ENCODE measurements around the gene HIVEP2. TPM values are rescaled to one million over a fixed set of nuclear protein-coding genes. Genes with fewer than 3 reads are reported as not detected.

The HIVEP2 gene
- total RNA-seq, 1 experiment from 2014 or later: 10.3 TPM

DNA sequence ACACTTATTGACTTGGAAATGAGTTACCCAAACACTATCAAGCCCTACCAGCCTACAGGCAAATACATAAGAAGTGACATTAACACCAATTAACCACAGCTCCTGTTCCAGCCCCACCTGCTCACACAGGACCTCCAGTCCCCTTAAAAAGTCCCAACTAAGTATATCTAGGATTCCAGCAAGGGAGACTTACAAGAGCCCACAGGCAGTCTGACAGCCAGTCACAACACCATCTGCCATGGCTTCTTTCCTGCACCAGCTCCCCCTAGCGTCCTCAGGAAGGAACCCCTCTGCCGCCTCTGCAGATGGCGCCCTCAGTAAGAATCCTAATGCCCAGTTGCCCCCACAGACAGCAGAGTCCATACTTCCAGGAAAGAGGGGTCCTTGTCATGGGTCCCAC lies 122.1 kb downstream of the HIVEP2 start:
- H3K27me3 ChIP-seq (ENCODE audit: control insufficient read depth, insufficient read depth, low read length): no peaks in the 10 kb centered on the region
- H3K4me1 ChIP-seq (ENCODE audit: control insufficient read depth, insufficient read depth, low read length): peaks cover 15% of the 10 kb centered on the region
- H3K9me3 ChIP-seq (ENCODE audit: control insufficient read depth, insufficient read depth, low read depth, low read length): no peaks in the 10 kb centered on the region
- no peak overlapping the region for H3K4me3 ChIP-seq (ENCODE audit: low read depth in 2 of 2, low read length in 2 of 2)
- BruUV-seq (replicated peaks): no TSS peak
- ChIA-PET POLR2A (no interaction called here), CTCF (no interaction called here)
- intact Hi-C loops (cut with micrococcal nuclease; ENCODE audit: unreplicated experiment) (no loop called here), in situ Hi-C loops (cut with HindIII; ENCODE audit: low pct_unique_long_range_greater_than_20kb, low sequenced_read_pairs) (no loop called here)
- no peak overlapping the region for H3K27ac ChIP-seq (ENCODE audit: low read length)
- H3K36me3 ChIP-seq (ENCODE audit: control insufficient read depth, insufficient read depth, low read length): no peaks in the 10 kb centered on the region
- DNase-seq (ENCODE audit: low read depth, low spot score) (no peak), ATAC-seq (no peak; the same call in 1 of the 2 replicates)
- no peak for TF ChIP-seq REST (IDR thresholded peaks at IDR 0.05; ENCODE audit: insufficient read depth in 1 of 2, low read depth in 2 of 2, low read length in 1 of 2)
- TF ChIP-seq, protein P1, sequence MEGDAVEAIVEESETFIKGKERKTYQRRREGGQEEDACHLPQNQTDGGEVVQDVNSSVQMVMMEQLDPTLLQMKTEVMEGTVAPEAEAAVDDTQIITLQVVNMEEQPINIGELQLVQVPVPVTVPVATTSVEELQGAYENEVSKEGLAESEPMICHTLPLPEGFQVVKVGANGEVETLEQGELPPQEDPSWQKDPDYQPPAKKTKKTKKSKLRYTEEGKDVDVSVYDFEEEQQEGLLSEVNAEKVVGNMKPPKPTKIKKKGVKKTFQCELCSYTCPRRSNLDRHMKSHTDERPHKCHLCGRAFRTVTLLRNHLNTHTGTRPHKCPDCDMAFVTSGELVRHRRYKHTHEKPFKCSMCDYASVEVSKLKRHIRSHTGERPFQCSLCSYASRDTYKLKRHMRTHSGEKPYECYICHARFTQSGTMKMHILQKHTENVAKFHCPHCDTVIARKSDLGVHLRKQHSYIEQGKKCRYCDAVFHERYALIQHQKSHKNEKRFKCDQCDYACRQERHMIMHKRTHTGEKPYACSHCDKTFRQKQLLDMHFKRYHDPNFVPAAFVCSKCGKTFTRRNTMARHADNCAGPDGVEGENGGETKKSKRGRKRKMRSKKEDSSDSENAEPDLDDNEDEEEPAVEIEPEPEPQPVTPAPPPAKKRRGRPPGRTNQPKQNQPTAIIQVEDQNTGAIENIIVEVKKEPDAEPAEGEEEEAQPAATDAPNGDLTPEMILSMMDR (IDR thresholded peaks at IDR 0.05): peak; percentile 78

GRCh38 chr6:142822383-142822782 lies 122.6 kb downstream of the HIVEP2 start:
- Histone ChIP-seq H3K27me3 (ENCODE audit: control insufficient read depth, insufficient read depth, low read length) (no peaks in the 10 kb centered on the region), H3K4me3 (ENCODE audit: low read depth in 2 of 2, low read length in 2 of 2) (no peak overlapping the region), H3K36me3 (ENCODE audit: control insufficient read depth, insufficient read depth, low read length) (no peaks in the 10 kb centered on the region), H3K27ac (ENCODE audit: low read length) (no peak overlapping the region), H3K9me3 (ENCODE audit: control insufficient read depth, insufficient read depth, low read depth, low read length) (no peaks in the 10 kb centered on the region), H3K4me1 (ENCODE audit: control insufficient read depth, insufficient read depth, low read length) (peaks cover 15% of the 10 kb centered on the region)
- CTCF ChIA-PET: no interaction called here
- intact Hi-C loops (cut with micrococcal nuclease; ENCODE audit: unreplicated experiment) (no loop called here), in situ Hi-C loops (cut with HindIII; ENCODE audit: low pct_unique_long_range_greater_than_20kb, low sequenced_read_pairs) (no loop called here)
- POLR2A ChIA-PET: no interaction called here
- ATAC-seq: no peak
- no TSS peak for BruUV-seq (replicated peaks)
- TF ChIP-seq SIN3A (IDR thresholded peaks at IDR 0.05; ENCODE audit: borderline replicate concordance, insufficient read depth, low read depth, low read length) (no peak), TCF7L2 (IDR thresholded peaks at IDR 0.05; ENCODE audit: low read depth, low read length) (no peak)
- DNase-seq (ENCODE audit: low read depth, low spot score): no peak

DNA sequence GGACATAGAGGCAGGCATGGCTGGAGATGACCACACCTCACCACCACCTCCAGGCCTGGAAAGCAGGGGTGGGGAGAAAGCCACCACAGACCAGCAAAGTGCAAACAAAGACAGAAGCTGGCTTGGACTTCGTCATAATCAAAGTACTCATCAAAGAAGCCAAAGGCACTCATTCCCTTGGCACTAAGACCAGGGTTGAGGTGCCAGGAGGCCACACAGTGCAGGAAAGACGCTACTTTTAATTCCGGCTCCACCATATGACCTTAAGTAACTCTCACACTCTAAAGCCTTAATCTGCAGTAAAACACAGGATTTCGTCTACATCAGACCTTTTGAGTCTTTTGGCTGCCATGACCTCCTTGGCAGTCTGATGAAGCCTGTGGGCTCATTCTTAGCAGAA lies 123.1 kb downstream of the HIVEP2 start:
- ATAC-seq: no peak
- no peak overlapping the region for H3K4me3 ChIP-seq (ENCODE audit: low read depth in 2 of 2, low read length in 2 of 2)
- H3K4me1 ChIP-seq (ENCODE audit: control insufficient read depth, insufficient read depth, low read length): peaks cover 15% of the 10 kb centered on the region
- DNase-seq (ENCODE audit: low read depth, low spot score): no peak
- ChIA-PET CTCF (no interaction called here), POLR2A (no interaction called here)
- H3K27ac ChIP-seq (ENCODE audit: low read length): no peak overlapping the region
- intact Hi-C loops (cut with micrococcal nuclease; ENCODE audit: unreplicated experiment) (no loop called here), in situ Hi-C loops (cut with HindIII; ENCODE audit: low pct_unique_long_range_greater_than_20kb, low sequenced_read_pairs) (no loop called here)
- H3K36me3 ChIP-seq (ENCODE audit: control insufficient read depth, insufficient read depth, low read length): no peaks in the 10 kb centered on the region
- no peak for TF ChIP-seq REST (IDR thresholded peaks at IDR 0.05; ENCODE audit: insufficient read depth in 1 of 2, low read depth in 2 of 2, low read length in 1 of 2)
- TF ChIP-seq, protein P1 (IDR thresholded peaks at IDR 0.05): no peak
- no peak for TF ChIP-seq POLR2AphosphoS5 (IDR thresholded peaks at IDR 0.05; ENCODE audit: low read depth, low read length)
- no peak for TF ChIP-seq TCF7L2 (IDR thresholded peaks at IDR 0.05; ENCODE audit: low read depth, low read length)
- TF ChIP-seq SIN3A (IDR thresholded peaks at IDR 0.05; ENCODE audit: borderline replicate concordance, insufficient read depth, low read depth, low read length): no peak
- H3K9me3 ChIP-seq (ENCODE audit: control insufficient read depth, insufficient read depth, low read depth, low read length): no peaks in the 10 kb centered on the region
- BruUV-seq (replicated peaks): no TSS peak
- no peaks in the 10 kb centered on the region for H3K27me3 ChIP-seq (ENCODE audit: control insufficient read depth, insufficient read depth, low read length)

Data from Panc1 (cell line).